HepG2 (cell line): ENCODE data around the gene ATG7. TPM values are rescaled to one million over a fixed set of nuclear protein-coding genes. Genes with fewer than 3 reads are reported as not detected.

Experiments used
- ATAC-seq: fragments of 200-7000 bp; cut with Tn5 transposase; 3 replicates; pipeline ENCODE4 v1.9.1; 2020; ENCODE audit warnings: mild to moderate bottlenecking, moderate library complexity
- BruUV-seq: library from RNA; stranded (reverse); fragments of 400-500 nt; replicated peaks from 2 replicates; lab custom pipeline; 2021; lab: Mats Ljungman, UMichigan
- CTCF ChIA-PET: fragments of 300-600 bp; formaldehyde crosslinking; extraction: SDS; loops from one replicate; lab custom pipeline; 2021; ENCODE audit warnings: low total read pairs, inconsistent platforms, low intra/inter-chr PET ratio; lab: Yijun Ruan, JAX
- POLR2A ChIA-PET: fragments of 350-600 bp; sonication (Branson Sonifier 250); formaldehyde crosslinking; loops from one replicate; lab custom pipeline; 2020; ENCODE audit warnings: antibody characterized with exemption, inconsistent platforms; lab: Yijun Ruan, JAX
- DNase-seq: peaks from one replicate; pipeline ENCODE4 v3.0.0-alpha.2; 2015; ENCODE audit warnings: low spot score
- FAIRE-seq: peaks from 3 replicates; lab custom pipeline; 2011; peaks lifted over from hg19 to GRCh38; lab: Jason Lieb, UNC
- H2AFZ ChIP-seq: one replicate; pipeline ENCODE4 v1.6.1; 2011; ENCODE audit warnings: low read length, inconsistent platforms
- H3K27ac ChIP-seq: fragments of 300-600 bp; 3 replicates; pipeline ENCODE4 v1.8.0; 2011; ENCODE audit warnings: mixed run types, mild to moderate bottlenecking, mixed read lengths, low read length, inconsistent platforms; ENCODE audit not compliant: insufficient read depth; ENCODE audit errors: extremely low read length
- H3K27me3 ChIP-seq, 2 experiments: fragments of 200-600 bp in 1 of 2; 2 replicates in 1 of 2; 3 replicates in 1 of 2; pipeline versions ENCODE4 v1.6.0 to v1.8.0; 2011; ENCODE audit warnings: low read length in 2 of 2, mild to moderate bottlenecking in 2 of 2, moderate library complexity in 2 of 2, inconsistent platforms in 1 of 2; ENCODE audit not compliant: insufficient read depth in 2 of 2, control insufficient read depth in 1 of 2
- H3K36me3 ChIP-seq, 2 experiments: fragments of 200-600 bp in 1 of 2; replicated peaks in 1 of 2; 2 replicates in 1 of 2; 3 replicates in 1 of 2; pipeline versions ENCODE4 v1.5.1 to v1.8.0; 2011; ENCODE audit warnings: low read length in 2 of 2, inconsistent platforms in 1 of 2; ENCODE audit not compliant: insufficient read depth in 2 of 2, control insufficient read depth in 1 of 2
- H3K4me1 ChIP-seq: 2 replicates; pipeline ENCODE4 v1.5.1; 2012; ENCODE audit warnings: low read length, inconsistent platforms; ENCODE audit not compliant: insufficient read depth
- H3K4me2 ChIP-seq: 2 replicates; pipeline ENCODE4 v1.6.0; 2011; ENCODE audit warnings: low read depth, low read length, inconsistent platforms
- H3K4me3 ChIP-seq, 3 experiments: fragments of 200-600 bp in 1 of 3; sonication (generic), shearing (Covaris generic) in 1 of 3; replicated peaks in 1 of 3; 2 replicates each; pipeline ENCODE4 v1.5.1; 2011 to 2016; ENCODE audit warnings: low read length in 3 of 3, inconsistent platforms in 2 of 3, low read depth in 2 of 3, mild to moderate bottlenecking in 2 of 3, control low read depth in 1 of 3, mixed read lengths in 1 of 3; ENCODE audit not compliant: insufficient read depth in 1 of 3
- H3K79me2 ChIP-seq: one replicate; pipeline ENCODE4 v1.6.1; 2011; ENCODE audit warnings: low read length, inconsistent platforms; ENCODE audit not compliant: insufficient read depth
- H3K9ac ChIP-seq: 2 replicates; pipeline ENCODE4 v1.6.0; 2011; ENCODE audit warnings: mild to moderate bottlenecking, low read depth, low read length, inconsistent platforms; ENCODE audit not compliant: insufficient read depth
- H3K9me3 ChIP-seq: 2 replicates; pipeline ENCODE4 v1.5.1; 2012; ENCODE audit warnings: mild to moderate bottlenecking, low read length
- H4K20me1 ChIP-seq: 2 replicates; pipeline ENCODE4 v1.6.0; 2011; ENCODE audit warnings: inconsistent platforms, mild to moderate bottlenecking, low read length, moderate library complexity; ENCODE audit not compliant: insufficient read depth
- GTF3A ChIP-seq: sonication (generic); formaldehyde crosslinking; conservative IDR thresholded peaks from 2 replicates; pipeline ENCODE4 v1.4.0; 2020; ENCODE audit warnings: mild to moderate bottlenecking, missing genetic modification reagents
- GZF1 ChIP-seq: sonication (generic); formaldehyde crosslinking; IDR thresholded peaks from 2 replicates; pipeline ENCODE4 v1.5.1; 2020; ENCODE audit warnings: mild to moderate bottlenecking, missing genetic modification reagents
- RBM22 ChIP-seq: fragments of 200-400 bp; formaldehyde crosslinking; optimal IDR thresholded peaks from 2 replicates; pipeline ENCODE3; 2017; ENCODE audit warnings: mild to moderate bottlenecking, low read length, moderate library complexity
- TIGD3 ChIP-seq: sonication (generic); formaldehyde crosslinking; IDR thresholded peaks from 2 replicates; pipeline ENCODE4 v1.5.1; 2020; ENCODE audit warnings: mild to moderate bottlenecking, missing genetic modification reagents, borderline replicate concordance
- ZNF609 ChIP-seq: sonication (generic); formaldehyde crosslinking; IDR thresholded peaks from 2 replicates; pipeline ENCODE4 v1.4.0; 2020; ENCODE audit warnings: mild to moderate bottlenecking, missing genetic modification reagents, borderline replicate concordance
- ZNF691 ChIP-seq: sonication (generic); formaldehyde crosslinking; IDR thresholded peaks from 2 replicates; pipeline ENCODE4 v1.4.0; 2020; ENCODE audit warnings: missing genetic modification reagents, low read depth, mild to moderate bottlenecking, borderline replicate concordance
- ZNF737 ChIP-seq: sonication (generic); formaldehyde crosslinking; IDR thresholded peaks from 2 replicates; pipeline ENCODE4 v1.5.0; 2020; ENCODE audit warnings: missing genetic modification reagents, mild to moderate bottlenecking, borderline replicate concordance
- ZNF770 ChIP-seq: sonication (generic); formaldehyde crosslinking; IDR thresholded peaks from 2 replicates; pipeline ENCODE4 v1.5.0; 2020; ENCODE audit warnings: mild to moderate bottlenecking, missing genetic modification reagents
- ZNF839 ChIP-seq: sonication (generic); formaldehyde crosslinking; IDR thresholded peaks from 2 replicates; pipeline ENCODE4 v1.4.0; 2020; ENCODE audit warnings: missing genetic modification reagents, mild to moderate bottlenecking, borderline replicate concordance
- WGBS: methylation state at CpG from one replicate; pipeline ENCODE4 v1.1.6; 2017; ENCODE audit warnings: low lambda C conversion rate; 5-methylcytosine and 5-hydroxymethylcytosine counted together
- in situ Hi-C: cut with HindIII; loops from 2 replicates; pipeline ENCODE4 v1.10.0; 2017; ENCODE audit warnings: low pct_unique_long_range_greater_than_20kb; ENCODE audit not compliant: extremely low pct_ligation_motif_present
- intact Hi-C: fragments of 100-400 bp; cut with micrococcal nuclease; formaldehyde crosslinking; loops from one replicate; pipeline ENCODE4 v1.10.0; 2022; ENCODE audit not compliant: unreplicated experiment
- polyA plus RNA-seq, 8 experiments: library from polyadenylated mRNA; depleted of rRNA in 3 of 8; stranded (reverse) in 7 of 8; unstranded in 1 of 8; fragments of >200 nt; fragmentation: Illumina TruSeq in 4 of 8; extraction: Trizol in 4 of 8; gene quantifications; 2 replicates each; pipeline versions ENCODE4 v1.2.1 to v1.2.3, GENCODE V29; 2011 to 2016; ENCODE audit warnings: low read depth in 4 of 8, missing spikeins in 1 of 8, mixed read lengths in 1 of 8; ENCODE audit not compliant: insufficient read depth in 1 of 8
- total RNA-seq, 5 experiments: library from RNA; depleted of rRNA; stranded (reverse); fragments of >200 nt; fragmentation: Illumina TruSeq; extraction: Trizol; gene quantifications; 2 replicates each; pipeline ENCODE4 v1.2.3, GENCODE V29; 2016; ENCODE audit warnings: low read depth in 1 of 5

The ATG7 gene
- total and polyA plus RNA-seq, 2 of the 13 experiments (the other 11 are each of a cell fraction or from before 2014, with no cell fraction given): 7.8 to 22.1 TPM

GRCh38 chr3:11556851-11557644 lies 284.9 kb downstream of the ATG7 start (continued):
- TF ChIP-seq ZNF770 (CRISPR knock-in tag): no peak
- TF ChIP-seq, all 625 proteins: peak for 0

- Histone ChIP-seq H3K4me1 (peaks cover 25% of the 10 kb centered on the region), H2AFZ (no peak overlapping the region), H3K4me3 (no peak overlapping the region), H3K27me3 (no peaks in the 10 kb centered on the region; a peak in 1 of 5 replicates), H3K9ac (no peak overlapping the region), H3K4me2 (no peak overlapping the region), H3K9me3 (no peaks in the 10 kb centered on the region), H4K20me1 (peaks cover 2% of the 10 kb centered on the region; the same call in 1 of the 2 replicates), H3K36me3 (peaks cover 44 to 81% of the 10 kb centered on the region in 2 experiments), H3K27ac (no peak overlapping the region), H3K79me2 (peaks cover 3% of the 10 kb centered on the region)
- intact Hi-C loops: no loop called here
- CTCF ChIA-PET: no interaction called here
- DNase-seq (no peak), ATAC-seq (no peak), FAIRE-seq (no peak)
- POLR2A ChIA-PET: no interaction called here
- in situ Hi-C loops: no loop called here
- TF ChIP-seq ZNF737 (CRISPR knock-in tag) (no peak), ZNF691 (CRISPR knock-in tag) (no peak), RBM22 (peak; percentile 93), TIGD3 (CRISPR knock-in tag) (no peak), ZNF839 (CRISPR knock-in tag) (no peak), ZNF609 (CRISPR knock-in tag) (no peak), GZF1 (CRISPR knock-in tag) (no peak), GTF3A (CRISPR knock-in tag) (no peak)
- WGBS: 94% methylated on average over 13 of the region's 13 CpGs
- TSS peak; percentile 27 for BruUV-seq
Observed at GRCh38 chr3:11558002-11558401, 285.8 kb downstream of the ATG7 start.
